MM.1S (cell line): Measurements from ENCODE around the gene SNTN.

Source experiments
- DNase-seq: peaks from one replicate; pipeline ENCODE4 v3.0.0-alpha.2; 2015
- H2AFZ ChIP-seq: fragments of 300-600 bp; sonication (generic); 2 replicates; pipeline ENCODE4 v1.6.0; 2016; ENCODE audit warnings: antibody characterized with exemption, low read length
- H3F3A ChIP-seq: fragments of 300-600 bp; sonication (generic); 2 replicates; pipeline ENCODE4 v1.6.1; 2016; ENCODE audit warnings: mild to moderate bottlenecking, antibody characterized with exemption, low read length, moderate library complexity, mixed read lengths; ENCODE audit not compliant: insufficient read depth
- H3K27ac ChIP-seq: fragments of 300-600 bp; sonication (generic); 2 replicates; pipeline ENCODE4 v1.5.1; 2016; ENCODE audit warnings: mild to moderate bottlenecking, low read length
- H3K27me3 ChIP-seq: fragments of 300-600 bp; sonication (generic); replicated peaks from 2 replicates; pipeline ENCODE4 v1.6.0; 2016; ENCODE audit warnings: low read length; ENCODE audit not compliant: insufficient read depth
- H3K36me3 ChIP-seq: fragments of 300-600 bp; sonication (generic); replicated peaks from 2 replicates; pipeline ENCODE4 v1.6.1; 2016; ENCODE audit warnings: mild to moderate bottlenecking, low read length, mixed read lengths; ENCODE audit not compliant: insufficient read depth
- H3K4me1 ChIP-seq: fragments of 300-600 bp; sonication (generic); 2 replicates; pipeline ENCODE4 v1.6.1; 2016; ENCODE audit warnings: low read length, mixed read lengths
- H3K4me2 ChIP-seq: fragments of 300-600 bp; sonication (generic); 2 replicates; pipeline ENCODE4 v1.6.0; 2016; ENCODE audit warnings: low read depth, low read length
- H3K4me3 ChIP-seq: fragments of 300-600 bp; sonication (generic); 2 replicates; pipeline ENCODE4 v1.5.1; 2016; ENCODE audit warnings: low read length, mixed read lengths
- H3K79me2 ChIP-seq: fragments of 300-600 bp; sonication (generic); 2 replicates; pipeline ENCODE4 v1.6.1; 2016; ENCODE audit warnings: mixed run types, low read length, mixed read lengths
- H3K9ac ChIP-seq: fragments of 300-600 bp; sonication (generic); 2 replicates; pipeline ENCODE4 v1.6.1; 2016; ENCODE audit warnings: low read length, mixed read lengths
- H3K9me2 ChIP-seq: fragments of 300-600 bp; sonication (generic); replicated peaks from 2 replicates; pipeline ENCODE4 v1.6.1; 2016; ENCODE audit warnings: mild to moderate bottlenecking, low read length, mixed read lengths; ENCODE audit not compliant: insufficient read depth
- H3K9me3 ChIP-seq: fragments of 300-600 bp; sonication (generic); replicated peaks from 2 replicates; pipeline ENCODE4 v1.6.1; 2016; ENCODE audit warnings: mild to moderate bottlenecking, low read length, mixed read lengths; ENCODE audit not compliant: insufficient read depth
- H4K20me1 ChIP-seq: fragments of 300-600 bp; sonication (generic); 2 replicates; pipeline ENCODE4 v1.6.1; 2016; ENCODE audit warnings: mild to moderate bottlenecking, low read length, moderate library complexity, mixed read lengths; ENCODE audit not compliant: insufficient read depth
- EZH2 ChIP-seq: fragments of 300-600 bp; sonication (generic); optimal IDR thresholded peaks from 2 replicates; pipeline ENCODE3; 2017; ENCODE audit warnings: low read depth, mild to moderate bottlenecking, antibody characterized with exemption, low read length, mixed read lengths
- EZH2phosphoT487 ChIP-seq: fragments of 300-600 bp; sonication (generic); IDR thresholded peaks from 2 replicates; pipeline ENCODE4 v1.6.1; 2018; ENCODE audit warnings: antibody characterized with exemption, low read length
- TF ChIP-seq, protein P1 (sequence below): fragments of 300-600 bp; sonication (generic); IDR thresholded peaks from 2 replicates; pipeline ENCODE4 v1.5.1; 2016; ENCODE audit warnings: antibody characterized with exemption, low read length, mixed read lengths

SNTN gene

DNA sequence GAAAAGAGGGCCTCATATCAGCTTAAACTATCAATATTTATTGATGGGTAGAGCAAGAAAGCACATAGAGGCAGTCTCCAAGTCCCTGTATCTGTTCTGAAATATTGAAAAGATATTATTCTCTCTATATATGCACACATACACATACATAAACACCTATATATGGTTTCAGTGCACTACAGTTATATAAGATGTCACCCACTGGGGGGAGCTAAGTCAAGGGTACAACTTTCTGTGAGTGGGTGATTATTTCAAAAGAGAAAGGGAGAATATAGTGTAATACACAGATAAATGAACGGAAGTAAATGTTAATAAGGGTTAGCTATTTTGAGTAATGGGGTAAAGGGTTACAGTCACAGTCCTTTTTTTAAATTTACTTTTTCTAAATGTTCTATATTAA, 8.8 kb downstream of the SNTN start:
- Histone ChIP-seq H3K4me3 (no peak overlapping the region), H3K27ac (no peak overlapping the region), H3K4me2 (no peak overlapping the region), H3K27me3 (no peaks in the 10 kb centered on the region), H3K4me1 (no peaks in the 10 kb centered on the region), H3K36me3 (no peaks in the 10 kb centered on the region), H3K79me2 (no peaks in the 10 kb centered on the region), H3K9me3 (no peaks in the 10 kb centered on the region), H3K9ac (no peak overlapping the region), H3K9me2 (no peaks in the 10 kb centered on the region), H2AFZ (no peak overlapping the region), H3F3A (no peaks in the 10 kb centered on the region), H4K20me1 (no peaks in the 10 kb centered on the region)
- no peak for TF ChIP-seq EZH2phosphoT487
- TF ChIP-seq EZH2: no peak
- TF ChIP-seq, protein P1, sequence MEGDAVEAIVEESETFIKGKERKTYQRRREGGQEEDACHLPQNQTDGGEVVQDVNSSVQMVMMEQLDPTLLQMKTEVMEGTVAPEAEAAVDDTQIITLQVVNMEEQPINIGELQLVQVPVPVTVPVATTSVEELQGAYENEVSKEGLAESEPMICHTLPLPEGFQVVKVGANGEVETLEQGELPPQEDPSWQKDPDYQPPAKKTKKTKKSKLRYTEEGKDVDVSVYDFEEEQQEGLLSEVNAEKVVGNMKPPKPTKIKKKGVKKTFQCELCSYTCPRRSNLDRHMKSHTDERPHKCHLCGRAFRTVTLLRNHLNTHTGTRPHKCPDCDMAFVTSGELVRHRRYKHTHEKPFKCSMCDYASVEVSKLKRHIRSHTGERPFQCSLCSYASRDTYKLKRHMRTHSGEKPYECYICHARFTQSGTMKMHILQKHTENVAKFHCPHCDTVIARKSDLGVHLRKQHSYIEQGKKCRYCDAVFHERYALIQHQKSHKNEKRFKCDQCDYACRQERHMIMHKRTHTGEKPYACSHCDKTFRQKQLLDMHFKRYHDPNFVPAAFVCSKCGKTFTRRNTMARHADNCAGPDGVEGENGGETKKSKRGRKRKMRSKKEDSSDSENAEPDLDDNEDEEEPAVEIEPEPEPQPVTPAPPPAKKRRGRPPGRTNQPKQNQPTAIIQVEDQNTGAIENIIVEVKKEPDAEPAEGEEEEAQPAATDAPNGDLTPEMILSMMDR: no peak
- DNase-seq: no peak

DNA sequence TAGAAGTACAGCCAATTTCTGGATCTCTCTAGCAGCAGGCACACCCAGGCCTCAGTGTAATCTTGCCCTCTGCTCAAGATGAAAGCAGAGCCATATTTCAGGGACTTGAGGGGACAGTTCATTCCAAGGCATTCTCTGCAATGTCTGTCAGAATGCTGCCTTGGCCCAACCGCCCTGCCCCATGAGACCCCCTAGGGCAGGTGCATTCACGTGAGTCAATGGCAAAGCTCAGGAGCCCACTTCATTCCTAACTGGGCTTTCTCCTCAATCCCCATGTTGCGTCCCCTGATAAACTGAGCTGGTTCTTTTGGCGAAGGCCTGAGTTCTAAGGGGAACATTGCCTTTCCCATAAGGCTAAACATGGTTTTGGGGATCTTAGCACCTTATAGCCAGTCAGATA, 9.5 kb downstream of the SNTN start:
- H3K36me3 ChIP-seq: no peaks in the 10 kb centered on the region

DNA sequence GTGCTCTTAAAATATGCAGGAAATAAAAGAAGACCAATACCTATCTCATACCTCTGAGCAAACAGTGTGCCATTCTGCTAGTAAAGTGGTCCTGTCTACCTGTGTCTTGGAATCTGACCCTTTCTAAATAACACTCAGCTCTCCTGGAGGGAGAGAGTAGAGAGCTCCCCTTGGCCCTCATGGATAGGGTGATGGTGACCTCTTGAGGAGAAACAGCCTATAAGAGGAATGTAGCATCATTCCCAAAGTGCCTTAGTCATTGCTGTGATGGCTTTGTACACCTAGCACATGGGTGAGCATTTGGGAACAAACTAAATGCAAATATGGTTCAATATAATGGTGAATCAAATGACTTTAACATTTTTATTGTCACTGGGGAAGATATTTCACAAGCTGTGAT, 10.0 kb downstream of the SNTN start:
- no peak for DNase-seq
- H3K4me3 ChIP-seq: no peak overlapping the region
- no peaks in the 10 kb centered on the region for H3K9me2 ChIP-seq
- no peak overlapping the region for H3K4me2 ChIP-seq
- H3F3A ChIP-seq: no peaks in the 10 kb centered on the region
- H2AFZ ChIP-seq: no peak overlapping the region
- no peak for TF ChIP-seq EZH2phosphoT487
- TF ChIP-seq, protein P1: no peak
- no peak for TF ChIP-seq EZH2
- H3K36me3 ChIP-seq: no peaks in the 10 kb centered on the region
- no peaks in the 10 kb centered on the region for H3K27me3 ChIP-seq
- H3K9ac ChIP-seq: no peak overlapping the region
- H4K20me1 ChIP-seq: no peaks in the 10 kb centered on the region
- no peaks in the 10 kb centered on the region for H3K79me2 ChIP-seq
- no peak overlapping the region for H3K27ac ChIP-seq
- H3K9me3 ChIP-seq: no peaks in the 10 kb centered on the region
- no peaks in the 10 kb centered on the region for H3K4me1 ChIP-seq

More for the DNA sequence above, 9.5 kb downstream of the SNTN start:
- H3K27ac ChIP-seq: no peak overlapping the region
- no peaks in the 10 kb centered on the region for H4K20me1 ChIP-seq
- H3K4me1 ChIP-seq: no peaks in the 10 kb centered on the region
- H3K4me2 ChIP-seq: no peak overlapping the region
- H3F3A ChIP-seq: no peaks in the 10 kb centered on the region
- H3K9me2 ChIP-seq: no peaks in the 10 kb centered on the region
- H3K4me3 ChIP-seq: no peak overlapping the region
- no peak overlapping the region for H2AFZ ChIP-seq
- DNase-seq: no peak
- H3K27me3 ChIP-seq: no peaks in the 10 kb centered on the region
- no peak overlapping the region for H3K9ac ChIP-seq
- H3K9me3 ChIP-seq: no peaks in the 10 kb centered on the region
- TF ChIP-seq, protein P1: no peak
- TF ChIP-seq EZH2 (no peak), EZH2phosphoT487 (no peak)
- no peaks in the 10 kb centered on the region for H3K79me2 ChIP-seq
